ENCODE results near the gene STPG4. TPM values are rescaled to one million over a fixed set of nuclear protein-coding genes. Genes with fewer than 3 reads are reported as not detected.

The STPG4 gene
- total RNA-seq, 1 experiment from 2014 or later = 10.6 TPM

DNA sequence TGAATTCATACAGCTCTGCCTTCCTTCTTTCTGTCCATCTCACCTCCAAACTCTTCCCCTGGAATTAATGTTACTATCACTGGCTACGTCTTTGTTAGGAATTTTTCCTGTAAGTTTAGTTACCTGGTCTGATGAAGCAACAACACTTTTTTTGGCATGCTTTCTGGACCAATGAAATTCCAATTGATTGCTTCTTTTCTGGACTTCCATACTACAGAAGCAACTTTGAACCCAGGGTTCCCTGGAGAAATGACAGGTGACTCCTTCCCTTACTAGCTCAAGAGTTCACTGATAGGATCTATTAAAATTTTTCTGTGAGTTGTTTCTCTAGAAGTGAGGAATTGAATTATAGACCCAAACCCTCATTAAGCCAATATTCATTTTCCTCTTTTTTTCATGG lies 41.4 kb upstream of the STPG4 start:
- no peak overlapping the region for H3K27ac ChIP-seq (ENCODE audit: low read depth, low read length)
- intact Hi-C loops (cut with micrococcal nuclease) = no loop called here
- CTCF ChIA-PET = no interaction called here
- peak overlapping the region; percentile 35 for H2AFZ ChIP-seq (ENCODE audit: low read depth, low read length, poor library complexity, severe bottlenecking)
- no peaks in the 10 kb centered on the region for H3K79me2 ChIP-seq (ENCODE audit: insufficient read depth, low read length)
- H4K20me1 ChIP-seq (ENCODE audit: insufficient read depth) = no peaks in the 10 kb centered on the region
- RAD21 ChIA-PET (ENCODE audit: low non-redundant PET in 1 of 2, low total read pairs in 2 of 2, uncharacterized antibody in 2 of 2, unreplicated experiment in 2 of 2) = no interaction called here
- no peak overlapping the region for H3K9ac ChIP-seq (ENCODE audit: low read length)
- BruUV-seq (replicated peaks) = no TSS peak
- H3K4me2 ChIP-seq (ENCODE audit: low read length) = no peak overlapping the region
- no peaks in the 10 kb centered on the region for H3K27me3 ChIP-seq (ENCODE audit: insufficient read depth, low read length)
- no peaks in the 10 kb centered on the region for H3K36me3 ChIP-seq (ENCODE audit: control insufficient read depth in 1 of 2, insufficient read depth in 2 of 2, low read length in 2 of 2)
- no peak overlapping the region for H3K4me3 ChIP-seq (replicated peaks in 1 of 2; ENCODE audit: low read depth in 1 of 2, low read length in 2 of 2)
- POLR2A ChIA-PET = no interaction called here
- TF ChIP-seq MAX (IDR thresholded peaks at IDR 0.05) (no peak), SIN3A (IDR thresholded peaks at IDR 0.05; ENCODE audit: low read depth) (no peak), ATF3 (IDR thresholded peaks at IDR 0.05) (no peak), SRF (IDR thresholded peaks at IDR 0.05; ENCODE audit: low read depth) (no peak)
- TF ChIP-seq, protein P1, sequence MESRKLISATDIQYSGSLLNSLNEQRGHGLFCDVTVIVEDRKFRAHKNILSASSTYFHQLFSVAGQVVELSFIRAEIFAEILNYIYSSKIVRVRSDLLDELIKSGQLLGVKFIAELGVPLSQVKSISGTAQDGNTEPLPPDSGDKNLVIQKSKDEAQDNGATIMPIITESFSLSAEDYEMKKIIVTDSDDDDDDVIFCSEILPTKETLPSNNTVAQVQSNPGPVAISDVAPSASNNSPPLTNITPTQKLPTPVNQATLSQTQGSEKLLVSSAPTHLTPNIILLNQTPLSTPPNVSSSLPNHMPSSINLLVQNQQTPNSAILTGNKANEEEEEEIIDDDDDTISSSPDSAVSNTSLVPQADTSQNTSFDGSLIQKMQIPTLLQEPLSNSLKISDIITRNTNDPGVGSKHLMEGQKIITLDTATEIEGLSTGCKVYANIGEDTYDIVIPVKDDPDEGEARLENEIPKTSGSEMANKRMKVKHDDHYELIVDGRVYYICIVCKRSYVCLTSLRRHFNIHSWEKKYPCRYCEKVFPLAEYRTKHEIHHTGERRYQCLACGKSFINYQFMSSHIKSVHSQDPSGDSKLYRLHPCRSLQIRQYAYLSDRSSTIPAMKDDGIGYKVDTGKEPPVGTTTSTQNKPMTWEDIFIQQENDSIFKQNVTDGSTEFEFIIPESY (IDR thresholded peaks at IDR 0.05; ENCODE audit: extremely low read depth, insufficient replicate concordance, low read length) = no peak
- no peak for ATAC-seq
- H3K9me2 ChIP-seq (ENCODE audit: insufficient read depth) = no peaks in the 10 kb centered on the region
- no peaks in the 10 kb centered on the region for H3K9me3 ChIP-seq (ENCODE audit: control insufficient read depth in 1 of 2, insufficient read depth in 1 of 2, low read depth in 1 of 2, low read length in 2 of 2)
- no peak for DNase-seq (ENCODE audit: low read depth, low spot score)
- H3K4me1 ChIP-seq (ENCODE audit: control insufficient read depth in 1 of 2, insufficient read depth in 2 of 2, low read length in 2 of 2) = peaks cover 0 to 24% of the 10 kb centered on the region in 2 experiments; a peak in 2 of 4 replicates

- Histone ChIP-seq H3K9me2 (ENCODE audit: insufficient read depth) (no peaks in the 10 kb centered on the region), H3K4me3 (replicated peaks in 1 of 2; ENCODE audit: low read depth in 1 of 2, low read length in 2 of 2) (no peak overlapping the region), H3K4me1 (ENCODE audit: control insufficient read depth in 1 of 2, insufficient read depth in 2 of 2, low read length in 2 of 2) (peaks cover 0 to 27% of the 10 kb centered on the region in 2 experiments; a peak in 2 of 4 replicates), H3K27me3 (ENCODE audit: insufficient read depth, low read length) (no peaks in the 10 kb centered on the region), H3K79me2 (ENCODE audit: insufficient read depth, low read length) (no peaks in the 10 kb centered on the region), H2AFZ (ENCODE audit: low read depth, low read length, poor library complexity, severe bottlenecking) (no peak overlapping the region), H3K36me3 (ENCODE audit: control insufficient read depth in 1 of 2, insufficient read depth in 2 of 2, low read length in 2 of 2) (no peaks in the 10 kb centered on the region), H3K9me3 (ENCODE audit: control insufficient read depth in 1 of 2, insufficient read depth in 1 of 2, low read depth in 1 of 2, low read length in 2 of 2) (no peaks in the 10 kb centered on the region), H3K27ac (ENCODE audit: low read depth, low read length) (no peak overlapping the region), H3K4me2 (ENCODE audit: low read length) (no peak overlapping the region), H4K20me1 (ENCODE audit: insufficient read depth) (no peaks in the 10 kb centered on the region), H3K9ac (ENCODE audit: low read length) (no peak overlapping the region)
- TF ChIP-seq FOSL1 (IDR thresholded peaks at IDR 0.05; ENCODE audit: low read depth) = no peak
- POLR2A ChIA-PET = interaction anchor here (1.1 kb wide), 1 partner anchor 17 kb away, joined by 7 read pairs; no protein-coding TSS in a partner anchor
- intact Hi-C loops (cut with micrococcal nuclease) = no loop called here
- no TSS peak for BruUV-seq (replicated peaks)
- ATAC-seq (no peak), DNase-seq (ENCODE audit: low read depth, low spot score) (no peak)
- CTCF ChIA-PET = no interaction called here
- RAD21 ChIA-PET (ENCODE audit: low non-redundant PET in 1 of 2, low total read pairs in 2 of 2, uncharacterized antibody in 2 of 2, unreplicated experiment in 2 of 2) = no interaction called here
These were observed 40.9 kb upstream of the STPG4 start for GRCh38 chr2:47196046-47196445.
